Measurements from ENCODE around the gene ALX3. TPM values are rescaled to one million over a fixed set of nuclear protein-coding genes. Genes with fewer than 3 reads are reported as not detected.
"Not testable (repeated sequence)": the region's sequence is repeated elsewhere in the genome, so short reads cannot be mapped to it uniquely, and the experiment has no call there.

The ALX3 gene
- polyA plus RNA-seq, 6 donors from 2014 or later, result not detected

GRCh38 chr1:110040548-110040947, 29.9 kb downstream of the ALX3 start:
- no peak for DNase-seq
- Mint-ChIP-seq H3K4me1 (peaks cover 6 to 12% (median 12%) of the 10 kb centered on the region in 3 donors), H3K27me3 (no peaks in the 10 kb centered on the region), H3K4me3 (no peak overlapping the region), H3K27ac (no peak overlapping the region), H3K9me3 (no peaks in the 10 kb centered on the region), H3K36me3 (peaks cover 17 to 18% of the 10 kb centered on the region in 2 donors)
- no peak for ATAC-seq (ENCODE audit: low read depth in 2 of 2)

DNA sequence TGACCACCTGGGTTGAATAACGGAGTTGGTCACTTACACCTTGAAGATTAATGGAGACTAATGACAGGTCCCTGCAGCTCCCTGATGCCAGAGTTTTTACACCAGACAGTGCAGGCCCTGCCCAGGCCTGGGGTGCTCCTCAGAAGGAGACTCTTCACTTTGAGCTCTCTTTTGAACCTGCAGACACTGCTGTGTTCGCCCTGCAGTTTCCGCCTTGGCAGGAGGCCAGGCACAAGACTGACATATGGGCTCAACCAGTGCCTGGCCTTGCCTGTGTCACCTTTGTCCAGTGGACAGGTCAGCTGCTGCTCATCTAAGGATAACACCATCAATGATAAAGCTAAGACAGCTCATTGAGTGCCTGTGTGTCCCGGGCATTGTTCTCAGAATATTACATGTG, 30.8 kb downstream of the ALX3 start:
- no peaks in the 10 kb centered on the region for H3K9me3 Mint-ChIP-seq
- no peak overlapping the region for H3K27ac Mint-ChIP-seq
- H3K27me3 Mint-ChIP-seq, result no peaks in the 10 kb centered on the region
- ATAC-seq (ENCODE audit: low read depth in 2 of 2), result no peak
- H3K4me3 Mint-ChIP-seq, result no peak overlapping the region
- peaks cover 11 to 18% (median 16%) of the 10 kb centered on the region in 3 donors for H3K4me1 Mint-ChIP-seq
- peaks cover 14% of the 10 kb centered on the region in 2 donors for H3K36me3 Mint-ChIP-seq
- no peak for DNase-seq

- Mint-ChIP-seq H3K27ac (peak overlapping the region in 1 of 6 donors; percentile 42), H3K36me3 (peaks cover 6 to 9% of the 10 kb centered on the region in 2 donors)
Observed at GRCh38 chr1:110038271-110038670, 32.2 kb downstream of the ALX3 start.

GRCh38 chr1:110035236-110035752, 35.2 kb downstream of the ALX3 start:
- H3K4me1 Mint-ChIP-seq, result peaks cover 38 to 49% (median 39%) of the 10 kb centered on the region in 3 donors
- no peak for ATAC-seq (ENCODE audit: low read depth in 2 of 2)
- H3K27ac Mint-ChIP-seq, result peak overlapping the region; percentile 7 to 95 (median 77)

More at GRCh38 chr1:110038271-110038670, 32.2 kb downstream of the ALX3 start:
- Mint-ChIP-seq H3K4me3 (peak overlapping the region in 2 of 8 donors; percentile 35 to 54), H3K27me3 (no peaks in the 10 kb centered on the region), H3K9me3 (no peaks in the 10 kb centered on the region), H3K4me1 (peaks cover 21 to 28% (median 24%) of the 10 kb centered on the region in 3 donors)
- DNase-seq, result no peak
- no peak for ATAC-seq (ENCODE audit: low read depth in 2 of 2)

DNA sequence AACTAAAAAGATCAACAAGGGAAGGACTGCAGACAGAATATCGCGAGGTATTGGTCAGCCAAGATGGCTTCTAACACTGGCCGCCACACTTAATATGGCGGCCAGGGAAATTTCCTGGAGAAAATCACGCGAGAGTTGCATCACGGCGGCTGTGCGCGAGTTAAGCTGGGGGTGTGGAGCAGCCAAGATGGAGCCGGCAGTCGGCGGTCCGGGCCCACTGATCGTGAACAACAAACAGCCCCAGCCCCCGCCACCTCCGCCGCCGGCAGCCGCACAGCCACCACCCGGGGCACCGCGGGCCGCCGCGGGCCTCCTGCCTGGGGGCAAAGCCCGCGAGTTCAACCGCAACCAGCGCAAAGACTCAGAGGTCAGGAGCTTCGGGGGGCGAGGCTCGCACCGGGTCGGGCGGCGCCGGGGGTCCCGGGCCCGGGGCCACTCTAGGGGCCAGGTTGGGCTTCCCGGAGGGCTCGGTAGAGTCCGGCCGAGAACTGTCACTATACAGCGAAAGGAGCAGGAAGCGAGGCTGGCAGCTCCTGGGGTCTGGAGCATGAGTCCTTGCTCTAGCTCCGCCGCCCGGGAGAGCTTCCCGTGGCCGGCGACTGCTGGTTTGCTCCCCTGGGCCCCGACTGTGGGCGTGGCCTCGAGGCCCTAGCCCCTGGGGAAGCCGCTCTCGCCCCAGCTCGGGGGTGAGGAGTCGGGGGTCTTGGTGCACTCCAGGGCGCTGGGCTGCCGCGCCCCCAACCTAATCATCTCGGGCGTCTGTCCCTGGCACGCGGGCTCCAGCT, 35.8 kb downstream of the ALX3 start, which contains the start of gene STRIP1:
TSS of gene STRIP1 (plus strand) at position 174 of the 785 bp plus-strand sequence. CDS start at position 188, 14 bp downstream.
- peaks cover 6 to 9% of the 10 kb centered on the region in 2 donors for H3K36me3 Mint-ChIP-seq
- peaks cover 38 to 52% (median 39%) of the 10 kb centered on the region in 3 donors for H3K4me1 Mint-ChIP-seq
- peak within 1 kb of the TSS; percentile 88 to 97 (median 96) for H3K4me3 Mint-ChIP-seq
- peak within 1 kb of the TSS; percentile 81 to 96 (median 93) for H3K27ac Mint-ChIP-seq
- peak; percentile 92 for DNase-seq
- peak; percentile 93 to 94 for ATAC-seq (ENCODE audit: low read depth in 2 of 2)
- H3K27me3 Mint-ChIP-seq, result no peaks in the 10 kb centered on the region
- no peaks in the 10 kb centered on the region for H3K9me3 Mint-ChIP-seq

More at GRCh38 chr1:110035236-110035752, 35.2 kb downstream of the ALX3 start:
- peak overlapping the region; percentile 88 to 97 (median 90) for H3K4me3 Mint-ChIP-seq
- no peaks in the 10 kb centered on the region for H3K27me3 Mint-ChIP-seq
- H3K9me3 Mint-ChIP-seq, result no peaks in the 10 kb centered on the region
- peaks cover 6 to 9% of the 10 kb centered on the region in 2 donors for H3K36me3 Mint-ChIP-seq
- no peak for DNase-seq

GRCh38 chr1:110034040-110034450, 36.4 kb downstream of the ALX3 start:
- Mint-ChIP-seq H3K9me3 (no peaks in the 10 kb centered on the region), H3K36me3 (peaks cover 2 to 9% of the 10 kb centered on the region in 2 donors), H3K27ac (peak overlapping the region; percentile 81 to 96 (median 92)), H3K27me3 (no peaks in the 10 kb centered on the region), H3K4me3 (peak overlapping the region; percentile 88 to 97 (median 96)), H3K4me1 (peaks cover 38 to 54% (median 39%) of the 10 kb centered on the region in 3 donors)
- DNase-seq (no peak), ATAC-seq (ENCODE audit: low read depth in 2 of 2) (peak in 1 of 2 donors; percentile 2)

GRCh38 chr1:110033421-110033820, 37.1 kb downstream of the ALX3 start:
- peak overlapping the region in 3 of 6 donors; percentile 91 to 93 (median 93) for H3K27ac Mint-ChIP-seq
- H3K4me1 Mint-ChIP-seq, result peaks cover 38 to 54% (median 39%) of the 10 kb centered on the region in 3 donors
- peaks cover 0 to 5% of the 10 kb centered on the region in 2 donors for H3K36me3 Mint-ChIP-seq
- DNase-seq (no peak), ATAC-seq (ENCODE audit: low read depth in 2 of 2) (no peak)
- H3K4me3 Mint-ChIP-seq, result peak overlapping the region in 6 of 8 donors; percentile 22 to 96 (median 92)
- H3K9me3 Mint-ChIP-seq, result no peaks in the 10 kb centered on the region
- no peaks in the 10 kb centered on the region for H3K27me3 Mint-ChIP-seq

DNA sequence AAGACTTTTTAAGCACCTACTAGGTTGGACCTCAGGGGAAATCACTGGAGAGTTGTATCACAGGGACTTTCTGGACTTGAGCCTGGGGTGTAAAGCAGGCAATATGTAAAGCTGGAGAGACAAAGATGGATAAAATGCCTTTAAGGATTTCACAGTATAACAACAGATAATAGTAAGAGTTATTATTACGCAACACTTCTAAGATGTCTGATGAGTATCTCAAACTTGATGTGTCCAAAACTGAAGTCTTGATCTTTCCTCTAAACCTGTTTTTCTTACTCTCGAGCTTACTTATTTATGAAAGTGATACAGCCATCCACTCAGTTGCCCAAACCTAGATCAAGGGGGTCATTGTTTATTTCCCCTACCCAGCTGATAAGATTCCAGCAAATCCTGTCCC, 38.1 kb downstream of the ALX3 start:
- peaks cover 38 to 53% (median 39%) of the 10 kb centered on the region in 3 donors for H3K4me1 Mint-ChIP-seq
- no peak for ATAC-seq (ENCODE audit: low read depth in 2 of 2)
- H3K27ac Mint-ChIP-seq, result peak overlapping the region in 1 of 6 donors; percentile 34
- peak overlapping the region in 2 of 8 donors; percentile 57 to 95 for H3K4me3 Mint-ChIP-seq
- H3K9me3 Mint-ChIP-seq, result no peaks in the 10 kb centered on the region
- no peaks in the 10 kb centered on the region for H3K27me3 Mint-ChIP-seq
- no peaks in the 10 kb centered on the region for H3K36me3 Mint-ChIP-seq
- no peak for DNase-seq

DNA sequence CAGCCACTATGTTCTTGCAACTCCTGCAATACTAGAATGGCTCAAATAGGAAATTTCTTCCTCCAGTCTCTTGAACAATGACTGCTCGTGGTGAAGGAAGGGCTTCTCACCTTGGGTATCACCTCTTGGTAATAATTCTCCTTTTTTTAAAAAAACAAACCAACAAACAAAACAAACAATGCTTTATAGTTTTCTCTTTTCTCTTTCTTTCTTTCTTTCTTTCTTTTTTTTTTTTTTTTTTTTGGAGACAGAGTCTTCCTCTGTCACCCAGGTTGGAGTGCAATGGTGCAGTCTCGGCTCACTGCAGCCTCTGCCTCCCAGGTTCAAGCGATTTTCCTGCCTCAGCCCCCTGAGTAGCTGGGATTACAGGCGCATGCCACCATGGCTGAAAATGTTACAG, 39.8 kb downstream of the ALX3 start:
- ATAC-seq (ENCODE audit: low read depth in 2 of 2); DNase-seq: not testable (repeated sequence)

GRCh38 chr1:110024613-110025012, 45.9 kb downstream of the ALX3 start:
- H3K4me3 Mint-ChIP-seq, result no peak overlapping the region
- H3K9me3 Mint-ChIP-seq, result no peaks in the 10 kb centered on the region
- DNase-seq (no peak), ATAC-seq (ENCODE audit: low read depth in 2 of 2) (no peak)
- peak overlapping the region in 1 of 6 donors; percentile 49 for H3K27ac Mint-ChIP-seq
- H3K4me1 Mint-ChIP-seq, result peaks cover 0 to 17% (median 6%) of the 10 kb centered on the region in 3 donors
- H3K27me3 Mint-ChIP-seq, result no peaks in the 10 kb centered on the region
- H3K36me3 Mint-ChIP-seq, result peaks cover 0 to 8% of the 10 kb centered on the region in 2 donors

More for the DNA sequence above, 39.8 kb downstream of the ALX3 start:
- H3K36me3 Mint-ChIP-seq, H3K27me3 Mint-ChIP-seq, H3K9me3 Mint-ChIP-seq: not testable (repeated sequence)
- Mint-ChIP-seq H3K27ac (peak overlapping the region; percentile 23 to 92 (median 82)), H3K4me3 (peak overlapping the region; percentile 63 to 88 (median 68)), H3K4me1 (peaks cover 37 to 43% (median 37%) of the 10 kb centered on the region in 3 donors)

DNA sequence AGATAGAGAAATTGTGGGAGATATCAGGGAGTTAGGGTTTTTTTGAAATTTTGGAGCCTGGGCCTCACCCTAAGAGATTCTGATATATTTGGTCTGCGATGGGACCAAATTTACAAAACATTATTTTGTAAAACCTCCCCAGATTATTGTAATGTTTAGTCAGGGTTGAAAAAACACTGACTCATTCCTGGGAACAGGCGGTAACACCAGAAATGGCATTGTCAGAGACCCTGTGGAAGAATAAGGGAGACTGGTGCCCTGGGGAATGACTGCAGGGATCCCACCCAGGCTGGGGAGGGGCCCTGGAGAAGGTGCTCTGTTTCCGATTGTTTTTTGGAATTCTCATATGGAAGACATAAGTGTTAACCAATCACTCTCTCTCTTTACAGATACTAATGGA, 49.2 kb downstream of the ALX3 start:
- Mint-ChIP-seq H3K36me3 (peaks cover 21 to 31% of the 10 kb centered on the region in 2 donors), H3K9me3 (no peaks in the 10 kb centered on the region), H3K4me3 (no peak overlapping the region), H3K4me1 (peaks cover 0 to 15% (median 3%) of the 10 kb centered on the region in 3 donors), H3K27me3 (no peaks in the 10 kb centered on the region), H3K27ac (peak overlapping the region in 1 of 6 donors; percentile 54)
- DNase-seq (no peak), ATAC-seq (ENCODE audit: low read depth in 2 of 2) (no peak)

GRCh38 chr1:110019770-110020169, 50.7 kb downstream of the ALX3 start:
- Mint-ChIP-seq H3K4me3 (no peak overlapping the region), H3K36me3 (peaks cover 33 to 46% of the 10 kb centered on the region in 2 donors), H3K9me3 (no peaks in the 10 kb centered on the region), H3K4me1 (peaks cover 0 to 15% (median 3%) of the 10 kb centered on the region in 3 donors), H3K27ac (no peak overlapping the region), H3K27me3 (no peaks in the 10 kb centered on the region)
- no peak for ATAC-seq (ENCODE audit: low read depth in 2 of 2)
- DNase-seq, result no peak

DNA sequence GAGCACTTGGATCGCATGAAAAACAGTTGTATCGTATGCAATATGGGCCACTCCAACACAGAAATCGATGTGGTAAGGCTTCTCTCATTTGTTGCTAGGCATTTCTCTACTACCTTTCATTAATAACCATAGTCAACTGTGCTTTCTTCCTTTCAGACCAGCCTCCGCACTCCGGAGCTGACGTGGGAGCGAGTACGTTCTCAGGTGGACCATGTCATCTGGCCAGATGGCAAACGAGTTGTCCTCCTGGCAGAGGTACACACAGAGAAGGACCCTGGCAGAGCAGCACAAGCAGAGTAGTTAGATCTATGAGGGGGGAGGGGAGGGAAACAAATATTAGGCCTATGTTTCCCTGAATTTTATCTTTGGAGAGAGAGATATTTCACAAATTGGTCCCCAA, 52.1 kb downstream of the ALX3 start:
- DNase-seq (no peak), ATAC-seq (ENCODE audit: low read depth in 2 of 2) (no peak)
- Mint-ChIP-seq H3K27ac (no peak overlapping the region), H3K36me3 (peaks cover 33 to 52% of the 10 kb centered on the region in 2 donors), H3K4me3 (no peak overlapping the region), H3K9me3 (no peaks in the 10 kb centered on the region), H3K4me1 (peaks cover 0 to 3% (median 0%) of the 10 kb centered on the region in 3 donors), H3K27me3 (no peaks in the 10 kb centered on the region)

Measured in naive B cell (primary cell).